ENCODE measurements around the gene CACNA1H. TPM values are rescaled to one million over a fixed set of nuclear protein-coding genes. Genes with fewer than 3 reads are reported as not detected.

The CACNA1H gene
- total and polyA plus RNA-seq, 2 of the 8 experiments (the other 6 are each of a cell fraction or from before 2014, with no cell fraction given): 14.0 to 28.7 TPM

GRCh38 chr16:1134776-1135458 lies 18.0 kb upstream of the CACNA1H start (continued):
- TF ChIP-seq ATF3 (IDR thresholded peaks at IDR 0.05; ENCODE audit: insufficient read depth, low read depth, low read length) (no peak), CTCF (IDR thresholded peaks at IDR 0.05; ENCODE audit: control extremely low read depth in 1 of 3, insufficient read depth in 1 of 3, low read depth in 1 of 3, low read length in 3 of 3) (no peak), TEAD4 (IDR thresholded peaks at IDR 0.05; ENCODE audit: low read depth, low read length) (no peak)
